Caco-2 (cell line): ENCODE results near the gene ABHD17B. TPM values are rescaled to one million over a fixed set of nuclear protein-coding genes. Genes with fewer than 3 reads are reported as not detected.

Experiments used
- BruUV-seq: library from RNA; stranded (reverse); fragments of 400-500 nt; replicated peaks from 2 replicates; lab custom pipeline; 2021; lab: Mats Ljungman, UMichigan
- CTCF ChIA-PET: fragments of 300-600 bp; sonication (Branson Sonifier 250); formaldehyde crosslinking; loops from one replicate; lab custom pipeline; 2022; ENCODE audit warnings: antibody characterized with exemption; lab: Charles Lee
- POLR2A ChIA-PET: fragments of 300-600 bp; sonication (Branson Sonifier 250); formaldehyde crosslinking; loops from one replicate; lab custom pipeline; 2022; ENCODE audit warnings: antibody characterized with exemption; lab: Charles Lee
- DNase-seq, 2 experiments: peaks; one replicate each; pipeline versions ENCODE4 v3.0.0 to v3.0.0-alpha.2; 2020 to 2022
- H3K27me3 ChIP-seq: replicated peaks from 2 replicates; pipeline ENCODE4 v1.6.0; 2011; ENCODE audit warnings: low read length; ENCODE audit not compliant: control insufficient read depth, insufficient read depth
- H3K36me3 ChIP-seq: 2 replicates; pipeline ENCODE4 v1.5.1; 2011; ENCODE audit warnings: low read length; ENCODE audit not compliant: control insufficient read depth, insufficient read depth
- H3K4me1 ChIP-seq: fragments of 250-450 bp; sonication (Bioruptor Pico); 2 replicates; pipeline ENCODE4 v1.5.1; 2020; ENCODE audit warnings: mild to moderate bottlenecking
- H3K4me3 ChIP-seq: 2 replicates; pipeline ENCODE4 v1.5.1; 2011; ENCODE audit warnings: low read depth, mild to moderate bottlenecking, control low read depth, low read length
- H3K9me3 ChIP-seq: fragments of 250-450 bp; sonication (Bioruptor Pico); 2 replicates; pipeline ENCODE4 v1.5.1; 2020; ENCODE audit warnings: mild to moderate bottlenecking, moderate library complexity
- H3K27ac Mint-ChIP-seq: one replicate; pipeline ENCODE4 v1.8.0; 2022; ENCODE audit warnings: mixed read lengths; ENCODE audit not compliant: unreplicated experiment
- H3K27me3 Mint-ChIP-seq: one replicate; pipeline ENCODE4 v1.8.0; 2022; ENCODE audit warnings: mixed read lengths; ENCODE audit not compliant: insufficient read depth, unreplicated experiment
- H3K36me3 Mint-ChIP-seq: one replicate; pipeline ENCODE4 v1.8.0; 2022; ENCODE audit warnings: mild to moderate bottlenecking, mixed read lengths; ENCODE audit not compliant: insufficient read depth, unreplicated experiment
- H3K4me1 Mint-ChIP-seq: one replicate; pipeline ENCODE4 v1.8.0; 2022; ENCODE audit warnings: low read depth, mixed read lengths; ENCODE audit not compliant: unreplicated experiment
- H3K4me3 Mint-ChIP-seq: one replicate; pipeline ENCODE4 v1.8.0; 2022; ENCODE audit warnings: mild to moderate bottlenecking, moderate library complexity, mixed read lengths; ENCODE audit not compliant: unreplicated experiment
- H3K9me3 Mint-ChIP-seq: one replicate; pipeline ENCODE4 v1.8.0; 2022; ENCODE audit warnings: mixed read lengths; ENCODE audit not compliant: unreplicated experiment
- intact Hi-C: fragments of 100-400 bp; cut with micrococcal nuclease; formaldehyde crosslinking; loops from one replicate; pipeline ENCODE4 v1.10.0; 2022; ENCODE audit not compliant: unreplicated experiment
- total RNA-seq: library from RNA; stranded (reverse); gene quantifications from 2 replicates; pipeline ENCODE4 v1.2.3, GENCODE V29; 2022
- TF ChIP-seq, protein P1 (sequence below), 2 experiments: fragments of 200-600 bp in 1 of 2; IDR thresholded peaks; 1 replicate in 1 of 2; 2 replicates in 1 of 2; pipeline versions ENCODE4 v1.5.1 to v1.8.0; 2011 to 2022; ENCODE audit warnings: antibody characterized with exemption in 1 of 2, control low read depth in 1 of 2, inconsistent platforms in 1 of 2, low read depth in 1 of 2, low read length in 1 of 2, mild to moderate bottlenecking in 1 of 2, moderate library complexity in 1 of 2; ENCODE audit not compliant: insufficient read depth in 1 of 2, severe bottlenecking in 1 of 2, unreplicated experiment in 1 of 2

The ABHD17B gene
- total RNA-seq, 1 experiment from 2014 or later, result 6.9 TPM

- H3K4me3 Mint-ChIP-seq, result no peak overlapping the region
These were observed 15.9 kb downstream of the ABHD17B start for GRCh38 chr9:71895117-71895516.

DNA sequence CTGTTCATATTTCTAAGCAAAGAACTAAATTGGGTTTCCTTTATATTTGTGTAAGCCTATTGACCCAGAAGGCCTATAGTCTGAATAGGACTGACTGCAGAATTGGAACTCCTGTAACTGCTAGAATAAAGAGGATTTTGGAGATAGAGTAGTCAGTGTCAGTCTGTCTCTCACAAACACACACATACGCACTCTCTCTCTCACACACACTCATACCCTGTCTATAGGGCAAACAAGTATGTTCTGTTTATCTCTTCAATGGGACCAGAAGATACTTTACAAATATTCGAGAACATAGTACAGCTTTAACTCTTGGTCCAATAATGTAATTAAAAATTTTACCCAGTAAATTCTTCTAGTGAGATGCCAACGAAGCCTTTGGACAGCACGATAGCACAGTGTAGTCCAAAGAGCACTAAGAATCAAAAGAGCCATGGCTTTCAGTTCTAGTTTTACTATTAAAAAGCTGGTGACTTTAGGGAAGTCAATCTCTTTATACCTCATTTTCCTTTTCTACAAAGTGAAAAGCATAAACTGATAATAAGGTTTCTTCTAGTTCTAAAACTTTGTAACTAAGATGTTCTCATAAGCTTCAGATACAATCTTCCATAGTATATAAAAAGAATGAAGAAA, 19.3 kb downstream of the ABHD17B start:
- ChIA-PET POLR2A (no interaction called here), CTCF (no interaction called here)
- no peaks in the 10 kb centered on the region for H3K9me3 Mint-ChIP-seq
- no peaks in the 10 kb centered on the region for H3K4me1 Mint-ChIP-seq
- H3K27me3 Mint-ChIP-seq, result no peaks in the 10 kb centered on the region
- H3K4me1 ChIP-seq, result no peaks in the 10 kb centered on the region
- no peak for DNase-seq
- TF ChIP-seq, protein P1, sequence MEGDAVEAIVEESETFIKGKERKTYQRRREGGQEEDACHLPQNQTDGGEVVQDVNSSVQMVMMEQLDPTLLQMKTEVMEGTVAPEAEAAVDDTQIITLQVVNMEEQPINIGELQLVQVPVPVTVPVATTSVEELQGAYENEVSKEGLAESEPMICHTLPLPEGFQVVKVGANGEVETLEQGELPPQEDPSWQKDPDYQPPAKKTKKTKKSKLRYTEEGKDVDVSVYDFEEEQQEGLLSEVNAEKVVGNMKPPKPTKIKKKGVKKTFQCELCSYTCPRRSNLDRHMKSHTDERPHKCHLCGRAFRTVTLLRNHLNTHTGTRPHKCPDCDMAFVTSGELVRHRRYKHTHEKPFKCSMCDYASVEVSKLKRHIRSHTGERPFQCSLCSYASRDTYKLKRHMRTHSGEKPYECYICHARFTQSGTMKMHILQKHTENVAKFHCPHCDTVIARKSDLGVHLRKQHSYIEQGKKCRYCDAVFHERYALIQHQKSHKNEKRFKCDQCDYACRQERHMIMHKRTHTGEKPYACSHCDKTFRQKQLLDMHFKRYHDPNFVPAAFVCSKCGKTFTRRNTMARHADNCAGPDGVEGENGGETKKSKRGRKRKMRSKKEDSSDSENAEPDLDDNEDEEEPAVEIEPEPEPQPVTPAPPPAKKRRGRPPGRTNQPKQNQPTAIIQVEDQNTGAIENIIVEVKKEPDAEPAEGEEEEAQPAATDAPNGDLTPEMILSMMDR (IDR thresholded peaks at IDR 0.05; ENCODE audit: insufficient read depth in 1 of 2, low read depth in 1 of 2, low read length in 1 of 2, severe bottlenecking in 1 of 2, unreplicated experiment in 1 of 2), result no peak
- no peaks in the 10 kb centered on the region for H3K27me3 ChIP-seq
- H3K36me3 Mint-ChIP-seq, result no peaks in the 10 kb centered on the region
- no peaks in the 10 kb centered on the region for H3K36me3 ChIP-seq
- no peaks in the 10 kb centered on the region for H3K9me3 ChIP-seq
- intact Hi-C loops, result no loop called here
- no peak overlapping the region for H3K4me3 Mint-ChIP-seq
- no TSS peak for BruUV-seq
- H3K27ac Mint-ChIP-seq, result no peak overlapping the region
- no peak overlapping the region for H3K4me3 ChIP-seq

More at GRCh38 chr9:71895117-71895516, 15.9 kb downstream of the ABHD17B start:
- intact Hi-C loops, result no loop called here
- POLR2A ChIA-PET, result no interaction called here
- Histone ChIP-seq H3K4me3 (no peak overlapping the region), H3K27me3 (no peaks in the 10 kb centered on the region), H3K36me3 (no peaks in the 10 kb centered on the region), H3K4me1 (no peaks in the 10 kb centered on the region), H3K9me3 (no peaks in the 10 kb centered on the region)
- TF ChIP-seq, protein P1 (IDR thresholded peaks at IDR 0.05; ENCODE audit: insufficient read depth in 1 of 2, low read depth in 1 of 2, low read length in 1 of 2, severe bottlenecking in 1 of 2, unreplicated experiment in 1 of 2), result no peak
- CTCF ChIA-PET, result no interaction called here
- H3K27me3 Mint-ChIP-seq, result no peaks in the 10 kb centered on the region
- H3K9me3 Mint-ChIP-seq, result no peaks in the 10 kb centered on the region
- BruUV-seq, result no TSS peak
- no peak overlapping the region for H3K27ac Mint-ChIP-seq
- H3K4me1 Mint-ChIP-seq, result no peaks in the 10 kb centered on the region
- DNase-seq, result no peak
- no peaks in the 10 kb centered on the region for H3K36me3 Mint-ChIP-seq

DNA sequence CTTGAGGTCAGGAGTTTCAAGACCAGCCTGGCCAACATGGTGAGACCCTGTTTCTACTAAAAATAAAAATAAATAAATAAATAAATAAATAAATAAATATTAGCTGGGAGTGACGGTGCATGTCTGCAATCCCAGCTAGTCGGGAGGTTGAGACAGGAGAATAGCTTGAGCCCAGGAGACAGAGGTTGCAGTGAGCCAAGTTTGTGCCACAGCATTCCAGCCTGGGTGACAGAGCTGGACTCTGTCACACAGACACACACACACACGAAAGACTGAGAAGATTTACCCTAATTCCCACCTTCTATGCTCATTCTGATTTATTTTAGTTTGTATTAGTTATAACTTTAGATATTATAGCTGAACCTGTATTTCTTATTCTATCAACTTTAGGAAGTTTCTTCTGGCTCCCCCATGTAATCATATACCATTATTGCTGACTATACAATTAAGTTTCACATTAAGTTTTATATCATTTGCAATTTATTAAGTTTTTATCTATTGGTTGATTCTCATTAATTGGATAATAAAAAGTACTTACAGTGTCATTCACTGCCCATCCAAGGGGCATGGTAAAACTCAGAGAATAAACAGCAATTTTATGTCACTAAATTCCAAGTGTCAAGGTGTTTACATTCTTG, 20.8 kb downstream of the ABHD17B start:
- no peaks in the 10 kb centered on the region for H3K9me3 Mint-ChIP-seq
- Histone ChIP-seq H3K27me3 (no peaks in the 10 kb centered on the region), H3K36me3 (no peaks in the 10 kb centered on the region), H3K4me3 (no peak overlapping the region), H3K4me1 (no peaks in the 10 kb centered on the region), H3K9me3 (no peaks in the 10 kb centered on the region)
- TF ChIP-seq, protein P1 (IDR thresholded peaks at IDR 0.05; ENCODE audit: insufficient read depth in 1 of 2, low read depth in 1 of 2, low read length in 1 of 2, severe bottlenecking in 1 of 2, unreplicated experiment in 1 of 2), result no peak
- no peak overlapping the region for H3K27ac Mint-ChIP-seq
- H3K36me3 Mint-ChIP-seq, result no peaks in the 10 kb centered on the region
- H3K4me3 Mint-ChIP-seq, result no peak overlapping the region
- CTCF ChIA-PET, result no interaction called here
- no peaks in the 10 kb centered on the region for H3K4me1 Mint-ChIP-seq
- no peak for DNase-seq
- H3K27me3 Mint-ChIP-seq, result no peaks in the 10 kb centered on the region
- BruUV-seq, result no TSS peak
- intact Hi-C loops, result no loop called here
- POLR2A ChIA-PET, result no interaction called here
